GM21390 (cell line): ENCODE results near the gene EPHB1.
"Not testable (repeated sequence)": the region's sequence is repeated elsewhere in the genome, so short reads cannot be mapped to it uniquely, and the experiment has no call there.

Experiments used
- ATAC-seq: cut with Tn5 transposase; IDR thresholded peaks from one replicate; pipeline ENCODE4 v1.9.1; 2021; ENCODE audit not compliant: unreplicated experiment

EPHB1 gene

GRCh38 chr3:134776518-134776917 lies 18.5 kb upstream of the EPHB1 start:
- no peak for ATAC-seq

GRCh38 chr3:134777341-134777740 lies 17.7 kb upstream of the EPHB1 start:
- no peak for ATAC-seq

GRCh38 chr3:134788283-134788682 lies 6.8 kb upstream of the EPHB1 start:
- ATAC-seq: not testable (repeated sequence)

- no peak for ATAC-seq
Measured at GRCh38 chr3:134790065-134790464, 5.0 kb upstream of the EPHB1 start.

- ATAC-seq: no peak
Measured at GRCh38 chr3:134791992-134792391, 3.1 kb upstream of the EPHB1 start.

GRCh38 chr3:134792700-134793099 lies 2.4 kb upstream of the EPHB1 start:
- ATAC-seq: no peak

- no peak for ATAC-seq
Measured at GRCh38 chr3:134793562-134793961, 1.5 kb upstream of the EPHB1 start.

- no peak for ATAC-seq
Measured at GRCh38 chr3:134794323-134794722, 737 bp upstream of the EPHB1 start.

- no peak for ATAC-seq
Measured at GRCh38 chr3:134795746-134796280, 753 bp downstream of the EPHB1 start.

- ATAC-seq: no peak
Measured at GRCh38 chr3:134796281-134797056, 1.4 kb downstream of the EPHB1 start.

GRCh38 chr3:134797057-134797740 lies 2.1 kb downstream of the EPHB1 start:
- ATAC-seq: no peak

- no peak for ATAC-seq
Measured at GRCh38 chr3:134797741-134798451, 2.8 kb downstream of the EPHB1 start.

GRCh38 chr3:134798681-134799311 lies 3.7 kb downstream of the EPHB1 start:
- ATAC-seq: no peak

GRCh38 chr3:134799393-134799792 lies 4.3 kb downstream of the EPHB1 start:
- ATAC-seq: no peak

GRCh38 chr3:134801204-134801958 lies 6.3 kb downstream of the EPHB1 start:
- no peak for ATAC-seq

GRCh38 chr3:134802428-134803050 lies 7.5 kb downstream of the EPHB1 start:
- ATAC-seq: no peak

GRCh38 chr3:134803051-134803505 lies 8.0 kb downstream of the EPHB1 start:
- ATAC-seq: peak; percentile 66

GRCh38 chr3:134803652-134804051 lies 8.6 kb downstream of the EPHB1 start:
- no peak for ATAC-seq

- ATAC-seq: no peak
Measured at GRCh38 chr3:134804508-134805480, 9.7 kb downstream of the EPHB1 start.
